OCI-LY7 (cell line): ENCODE results near the gene SEMA5A. TPM values are rescaled to one million over a fixed set of nuclear protein-coding genes. Genes with fewer than 3 reads are reported as not detected.

ENCODE experiments used
- BruUV-seq: library from RNA; stranded (reverse); fragments of 400-500 nt; replicated peaks from 2 replicates; lab custom pipeline; 2021; lab: Mats Ljungman, UMichigan
- CTCF ChIA-PET: fragments of 300-600 bp; sonication (Branson Sonifier 250); formaldehyde crosslinking; loops from one replicate; lab custom pipeline; 2022; ENCODE audit warnings: antibody characterized with exemption; ENCODE audit not compliant: unreplicated experiment; lab: Charles Lee
- POLR2A ChIA-PET: fragments of 300-600 bp; sonication (Branson Sonifier 250); formaldehyde crosslinking; loops from one replicate; lab custom pipeline; 2022; ENCODE audit warnings: antibody characterized with exemption; lab: Charles Lee
- DNase-seq: peaks from one replicate; pipeline ENCODE4 v3.0.0-alpha.2; 2015; ENCODE audit warnings: low spot score
- H2AFZ ChIP-seq: fragments of 200-600 bp; sonication (generic), shearing (Covaris generic); 2 replicates; pipeline ENCODE4 v1.6.1; 2014; ENCODE audit warnings: mild to moderate bottlenecking, antibody characterized with exemption, low read length, moderate library complexity
- H3K27ac ChIP-seq: fragments of 200-600 bp; sonication (generic); 2 replicates; pipeline ENCODE4 v1.5.1; 2014; ENCODE audit warnings: mixed run types, low read depth, mild to moderate bottlenecking, moderate library complexity, low read length, inconsistent platforms; ENCODE audit not compliant: poor library complexity, severe bottlenecking
- H3K36me3 ChIP-seq: fragments of 200-600 bp; sonication (generic); 2 replicates; pipeline ENCODE4 v1.6.1; 2014; ENCODE audit warnings: mild to moderate bottlenecking, antibody characterized with exemption, low read length, moderate library complexity, mixed read lengths; ENCODE audit not compliant: insufficient read depth
- H3K4me1 ChIP-seq: fragments of 200-600 bp; sonication (generic); 2 replicates; pipeline ENCODE4 v1.5.1; 2014; ENCODE audit warnings: mild to moderate bottlenecking, low read length; ENCODE audit not compliant: insufficient read depth, poor library complexity, severe bottlenecking
- H3K4me2 ChIP-seq: fragments of 200-600 bp; sonication (generic); 2 replicates; pipeline ENCODE4 v1.6.1; 2014; ENCODE audit warnings: mild to moderate bottlenecking, low read length
- H3K4me3 ChIP-seq: fragments of 200-600 bp; sonication (generic); 2 replicates; pipeline ENCODE4 v1.5.1; 2014; ENCODE audit warnings: mild to moderate bottlenecking, low read depth, low read length; ENCODE audit not compliant: poor library complexity, severe bottlenecking
- H3K79me2 ChIP-seq: fragments of 200-600 bp; sonication (generic); 2 replicates; pipeline ENCODE4 v1.6.1; 2016; ENCODE audit warnings: low read depth, mild to moderate bottlenecking, low read length, moderate library complexity, mixed read lengths; ENCODE audit not compliant: insufficient read depth
- H3K9me2 ChIP-seq: fragments of 200-600 bp; sonication (generic); 2 replicates; pipeline ENCODE4 v1.6.1; 2016; ENCODE audit warnings: mild to moderate bottlenecking, low read length, mixed read lengths; ENCODE audit not compliant: insufficient read depth
- H3K9me3 ChIP-seq: fragments of 200-600 bp; sonication (generic); 2 replicates; pipeline ENCODE4 v1.6.1; 2014; ENCODE audit warnings: mild to moderate bottlenecking, mixed run types, low read length, mixed read lengths
- H4K20me1 ChIP-seq: fragments of 200-600 bp; sonication (generic); 2 replicates; pipeline ENCODE4 v1.6.1; 2014; ENCODE audit warnings: mild to moderate bottlenecking, antibody characterized with exemption, low read length, moderate library complexity, mixed read lengths; ENCODE audit not compliant: insufficient read depth
- CTCF ChIP-seq: fragments of 200-600 bp; sonication (generic); conservative IDR thresholded peaks from 2 replicates; pipeline ENCODE4 v1.5.1; 2014; ENCODE audit warnings: mild to moderate bottlenecking, antibody characterized with exemption, low read length, moderate library complexity, mixed read lengths
- EZH2phosphoT487 ChIP-seq: fragments of 200-600 bp; sonication (generic); IDR thresholded peaks from 2 replicates; pipeline ENCODE4 v1.6.1; 2018; ENCODE audit warnings: low read depth, borderline replicate concordance, mild to moderate bottlenecking, mixed run types, antibody characterized with exemption, low read length, moderate library complexity, mixed read lengths
- intact Hi-C: fragments of 100-400 bp; cut with micrococcal nuclease; formaldehyde crosslinking; loops from one replicate; pipeline ENCODE4 v1.10.0; 2022; ENCODE audit not compliant: unreplicated experiment
- total RNA-seq, 2 experiments: library from RNA; depleted of rRNA in 1 of 2; stranded (reverse); fragments of >200 nt in 1 of 2; shearing (Covaris generic) in 1 of 2; gene quantifications; 2 replicates each; pipeline ENCODE4 v1.2.3, GENCODE V29; 2014 to 2022

Gene SEMA5A
- total RNA-seq, 2 experiments from 2014 or later = not detected

- no peaks in the 10 kb centered on the region for H3K4me1 ChIP-seq
- TF ChIP-seq CTCF = no peak
- no peak overlapping the region for H3K4me2 ChIP-seq
- no peaks in the 10 kb centered on the region for H3K9me3 ChIP-seq
- no peaks in the 10 kb centered on the region for H3K79me2 ChIP-seq
- H3K9me2 ChIP-seq = no peaks in the 10 kb centered on the region
- ChIA-PET CTCF (no interaction called here), POLR2A (interaction anchor here (0.5 kb wide), 1 partner anchor 32 kb away, joined by 5 read pairs; no protein-coding TSS in a partner anchor)
- H3K36me3 ChIP-seq = no peaks in the 10 kb centered on the region
- no peak overlapping the region for H3K27ac ChIP-seq
- no peaks in the 10 kb centered on the region for H4K20me1 ChIP-seq
- H3K4me3 ChIP-seq = no peak overlapping the region
- intact Hi-C loops = no loop called here
- BruUV-seq = no TSS peak
- H2AFZ ChIP-seq = no peak overlapping the region
- no peak for DNase-seq
Measured at GRCh38 chr5:9034649-9035048, 511.2 kb downstream of the SEMA5A start.

GRCh38 chr5:9033524-9033923 is 512.4 kb downstream of the SEMA5A start:
- no peak for DNase-seq
- H3K9me3 ChIP-seq = no peaks in the 10 kb centered on the region
- no peak overlapping the region for H3K27ac ChIP-seq
- H3K9me2 ChIP-seq = no peaks in the 10 kb centered on the region
- no peak overlapping the region for H2AFZ ChIP-seq
- no peaks in the 10 kb centered on the region for H3K79me2 ChIP-seq
- ChIA-PET CTCF (no interaction called here), POLR2A (interaction anchor here (0.6 kb wide), 1 partner anchor 324 kb away, joined by 3 read pairs; no protein-coding TSS in a partner anchor)
- no peak overlapping the region for H3K4me3 ChIP-seq
- no peaks in the 10 kb centered on the region for H4K20me1 ChIP-seq
- no peak overlapping the region for H3K4me2 ChIP-seq
- no peaks in the 10 kb centered on the region for H3K36me3 ChIP-seq
- H3K4me1 ChIP-seq = no peaks in the 10 kb centered on the region
- no TSS peak for BruUV-seq
- TF ChIP-seq CTCF = no peak
- TF ChIP-seq EZH2phosphoT487 = no peak
- intact Hi-C loops = no loop called here

- Histone ChIP-seq H3K4me2 (no peak overlapping the region), H3K79me2 (no peaks in the 10 kb centered on the region), H3K27ac (no peak overlapping the region), H3K36me3 (no peaks in the 10 kb centered on the region), H3K4me3 (no peak overlapping the region), H3K4me1 (no peaks in the 10 kb centered on the region), H4K20me1 (no peaks in the 10 kb centered on the region), H2AFZ (no peak overlapping the region), H3K9me2 (0 out of 2 replicates have a peak, but pooled peaks cover 4% of the 10 kb centered on the region), H3K9me3 (no peaks in the 10 kb centered on the region; the same call in 1 of the 2 replicates)
- no TSS peak for BruUV-seq
- POLR2A ChIA-PET = no interaction called here
- CTCF ChIA-PET = no interaction called here
- DNase-seq = no peak
- TF ChIP-seq EZH2phosphoT487 (no peak), CTCF (no peak)
- intact Hi-C loops = no loop called here
Measured at GRCh38 chr5:9025942-9026341, 519.9 kb downstream of the SEMA5A start.
